Loucy (cell line): ENCODE results near the gene RNLS.

Experiments
- H2AFZ ChIP-seq: fragments of 200-600 bp; sonication (generic); 2 replicates; pipeline ENCODE4 v1.6.0; 2016; ENCODE audit warnings: antibody characterized with exemption, mild to moderate bottlenecking, low read length, moderate library complexity
- H3F3A ChIP-seq: fragments of 200-600 bp; 2 replicates; pipeline ENCODE4 v1.6.0; 2016; ENCODE audit warnings: antibody characterized with exemption, low read depth, mild to moderate bottlenecking
- H3K27me3 ChIP-seq: fragments of 200-600 bp; sonication (generic); 2 replicates; pipeline ENCODE4 v1.6.1; 2014; ENCODE audit warnings: low read length, mild to moderate bottlenecking; ENCODE audit not compliant: insufficient read depth, poor library complexity, severe bottlenecking
- H3K36me3 ChIP-seq: fragments of 200-600 bp; sonication (generic); 2 replicates; pipeline ENCODE4 v1.6.1; 2016; ENCODE audit warnings: low read length; ENCODE audit not compliant: insufficient read depth
- H3K4me1 ChIP-seq: fragments of 200-600 bp; sonication (generic); 2 replicates; pipeline ENCODE4 v1.5.1; 2014; ENCODE audit warnings: low read length, mild to moderate bottlenecking; ENCODE audit not compliant: insufficient read depth, poor library complexity, severe bottlenecking
- H3K4me2 ChIP-seq: fragments of 200-600 bp; sonication (generic); 2 replicates; pipeline ENCODE4 v1.6.0; 2014; ENCODE audit warnings: antibody characterized with exemption, low read length, low read depth, mild to moderate bottlenecking; ENCODE audit not compliant: poor library complexity, severe bottlenecking
- H3K4me3 ChIP-seq: fragments of 200-600 bp; sonication (generic); 2 replicates; pipeline ENCODE4 v1.5.1; 2014; ENCODE audit warnings: low read length, mild to moderate bottlenecking, mixed read lengths; ENCODE audit not compliant: poor library complexity, severe bottlenecking
- H3K79me2 ChIP-seq: fragments of 200-600 bp; sonication (generic); 2 replicates; pipeline ENCODE4 v1.6.1; 2014; ENCODE audit warnings: low read length; ENCODE audit not compliant: insufficient read depth
- H3K9ac ChIP-seq: fragments of 200-600 bp; sonication (generic); 2 replicates; pipeline ENCODE4 v1.6.0; 2014; ENCODE audit warnings: mild to moderate bottlenecking, low read depth, low read length, moderate library complexity; ENCODE audit not compliant: poor library complexity, severe bottlenecking
- H3K9me2 ChIP-seq: fragments of 200-600 bp; sonication (generic); replicated peaks from 2 replicates; pipeline ENCODE4 v1.6.1; 2016; ENCODE audit warnings: low read depth, low read length, mixed read lengths
- H3K9me3 ChIP-seq: fragments of 200-600 bp; sonication (generic); 2 replicates; pipeline ENCODE4 v1.6.1; 2014; ENCODE audit warnings: mild to moderate bottlenecking, antibody characterized with exemption, low read length, low read depth; ENCODE audit not compliant: insufficient read depth
- H4K20me1 ChIP-seq: fragments of 200-600 bp; sonication (generic); 2 replicates; pipeline ENCODE4 v1.6.0; 2014; ENCODE audit warnings: antibody characterized with exemption, low read length, mild to moderate bottlenecking; ENCODE audit not compliant: insufficient read depth, poor library complexity, severe bottlenecking
- CTCF ChIP-seq: fragments of 200-600 bp; sonication (generic); conservative IDR thresholded peaks from 2 replicates; pipeline ENCODE4 v1.5.1; 2014; ENCODE audit warnings: mild to moderate bottlenecking, antibody characterized with exemption, low read length
- EZH2phosphoT487 ChIP-seq: fragments of 200-600 bp; IDR thresholded peaks from 2 replicates; pipeline ENCODE4 v1.6.1; 2018; ENCODE audit warnings: antibody characterized with exemption, mild to moderate bottlenecking, moderate library complexity, borderline replicate concordance

Gene RNLS

GRCh38 chr10:88499569-88500470, 83.3 kb downstream of the RNLS start:
- Histone ChIP-seq H3K79me2 (no peaks in the 10 kb centered on the region), H3K27me3 (no peaks in the 10 kb centered on the region), H3K9me3 (no peaks in the 10 kb centered on the region), H3K9ac (no peak overlapping the region), H3K36me3 (no peaks in the 10 kb centered on the region), H3K4me1 (peaks cover 4% of the 10 kb centered on the region), H3K9me2 (no peaks in the 10 kb centered on the region), H2AFZ (no peak overlapping the region), H3F3A (no peaks in the 10 kb centered on the region), H4K20me1 (no peaks in the 10 kb centered on the region), H3K4me3 (no peak overlapping the region), H3K4me2 (no peak overlapping the region)
- TF ChIP-seq EZH2phosphoT487 (no peak), CTCF (no peak)

- Histone ChIP-seq H3K79me2 (no peaks in the 10 kb centered on the region), H3K27me3 (no peaks in the 10 kb centered on the region), H3K4me2 (no peak overlapping the region), H4K20me1 (no peaks in the 10 kb centered on the region), H3K36me3 (no peaks in the 10 kb centered on the region), H3K4me3 (no peak overlapping the region), H3K4me1 (peaks cover 4% of the 10 kb centered on the region), H2AFZ (no peak overlapping the region), H3K9ac (no peak overlapping the region), H3F3A (no peaks in the 10 kb centered on the region), H3K9me3 (no peaks in the 10 kb centered on the region), H3K9me2 (no peaks in the 10 kb centered on the region)
- TF ChIP-seq EZH2phosphoT487 (no peak), CTCF (no peak)
These were observed 85.2 kb downstream of the RNLS start for GRCh38 chr10:88497913-88498312.

GRCh38 chr10:88494537-88494936, 88.6 kb downstream of the RNLS start:
- no peaks in the 10 kb centered on the region for H3K9me2 ChIP-seq
- H2AFZ ChIP-seq, result no peak overlapping the region
- H4K20me1 ChIP-seq, result no peaks in the 10 kb centered on the region
- H3K9ac ChIP-seq, result no peak overlapping the region
- H3K4me1 ChIP-seq, result peaks cover 26% of the 10 kb centered on the region
- no peaks in the 10 kb centered on the region for H3K9me3 ChIP-seq
- no peak overlapping the region for H3K4me3 ChIP-seq
- H3K27me3 ChIP-seq, result no peaks in the 10 kb centered on the region
- H3K79me2 ChIP-seq, result no peaks in the 10 kb centered on the region
- no peaks in the 10 kb centered on the region for H3F3A ChIP-seq
- no peak for TF ChIP-seq EZH2phosphoT487
- no peak for TF ChIP-seq CTCF
- H3K36me3 ChIP-seq, result no peaks in the 10 kb centered on the region
- no peak overlapping the region for H3K4me2 ChIP-seq
